Activated gamma-delta T cell treated with anti-CD3 and anti-CD28 coated beads, Interleukin-2, amount 50 U/mL, for 16 hours (primary cell): Measurements from ENCODE around the gene MT3.
"Not testable (repeated sequence)": the region's sequence is repeated elsewhere in the genome, so short reads cannot be mapped to it uniquely, and the experiment has no call there.

Experiments used
- DNase-seq: peaks from one replicate; pipeline ENCODE4 v3.0.0-alpha.2; 2020; ENCODE audit warnings: low read depth

Gene MT3

DNA sequence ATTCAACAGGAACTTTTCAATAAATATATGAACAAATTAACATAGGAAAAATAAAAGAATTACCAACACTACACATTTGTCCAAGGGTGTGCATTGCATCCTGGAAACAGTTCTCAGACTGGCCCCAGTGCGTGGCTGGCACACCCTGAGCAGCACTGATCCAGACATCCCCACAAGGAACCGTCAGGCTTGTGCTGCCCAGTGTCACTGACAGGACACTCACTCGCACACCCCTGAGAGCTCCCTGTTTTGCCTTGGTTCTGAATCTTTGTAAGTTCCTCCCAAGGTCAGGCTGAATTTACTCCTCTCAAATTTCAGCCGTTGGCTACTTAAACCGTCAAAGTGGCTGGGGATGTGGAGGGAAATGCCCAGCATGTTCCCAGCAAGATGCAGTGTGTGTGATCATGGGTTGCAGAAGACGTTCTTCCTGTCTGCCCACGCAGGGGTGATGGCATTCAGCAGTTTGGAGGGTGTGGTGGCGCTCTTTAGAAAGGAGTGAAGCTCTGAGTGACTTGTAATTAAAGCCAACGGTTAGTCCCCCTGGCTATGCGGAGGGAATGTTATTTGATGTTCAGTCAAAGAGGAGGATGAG, 20.8 kb downstream of the MT3 start:
- peak; percentile 45 for DNase-seq

DNA sequence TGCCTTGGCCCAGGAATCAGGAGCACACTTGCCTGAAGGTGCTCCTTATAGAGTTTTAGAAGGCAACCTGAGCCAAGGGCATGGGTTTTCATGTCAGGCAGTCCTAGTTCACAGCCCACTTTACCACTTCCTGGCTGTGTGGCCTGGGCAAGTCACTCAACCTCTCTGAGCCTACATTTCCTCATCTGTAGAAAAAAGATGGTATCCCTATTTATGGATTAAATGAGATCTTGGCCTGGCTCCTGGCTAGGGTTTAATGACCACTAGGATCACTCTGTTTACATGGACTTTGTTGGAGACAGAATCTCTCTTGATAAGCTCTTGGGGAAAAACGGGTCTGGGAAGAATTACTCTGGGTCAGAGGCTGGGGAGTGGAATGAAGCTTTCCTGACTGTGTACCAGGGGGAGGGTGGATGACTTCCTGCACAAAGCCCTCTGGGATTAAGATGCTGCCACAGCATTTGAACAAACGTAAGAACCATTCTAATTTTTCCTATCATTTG, 21.3 kb downstream of the MT3 start:
- no peak for DNase-seq

DNA sequence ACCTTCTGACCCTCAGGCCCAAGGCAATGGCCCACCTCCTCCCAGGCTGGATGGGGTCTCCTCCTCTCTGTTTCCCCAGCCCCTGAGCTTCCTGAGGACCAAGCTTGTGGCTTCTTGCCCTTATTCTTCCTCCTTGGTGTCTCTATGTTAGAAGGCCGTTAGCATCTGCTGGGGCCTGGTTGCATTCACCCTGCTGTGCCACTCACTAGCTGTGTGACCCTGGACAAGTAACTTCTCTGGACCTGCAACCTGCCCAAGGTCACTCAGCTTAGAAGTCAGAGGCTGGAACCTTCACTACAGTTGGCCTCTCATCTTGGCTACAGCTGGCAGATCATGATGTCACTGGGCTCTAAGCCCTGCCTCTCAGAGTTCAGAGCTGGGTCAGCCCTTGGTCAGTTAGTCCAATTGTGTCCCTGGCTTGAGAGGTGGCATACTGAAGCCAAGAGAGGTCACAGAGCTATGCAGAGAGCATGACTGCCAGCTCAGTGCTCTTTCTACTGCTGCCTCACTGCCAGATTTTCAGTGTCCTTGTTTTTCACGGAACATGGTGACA, 22.0 kb downstream of the MT3 start:
- no peak for DNase-seq

DNA sequence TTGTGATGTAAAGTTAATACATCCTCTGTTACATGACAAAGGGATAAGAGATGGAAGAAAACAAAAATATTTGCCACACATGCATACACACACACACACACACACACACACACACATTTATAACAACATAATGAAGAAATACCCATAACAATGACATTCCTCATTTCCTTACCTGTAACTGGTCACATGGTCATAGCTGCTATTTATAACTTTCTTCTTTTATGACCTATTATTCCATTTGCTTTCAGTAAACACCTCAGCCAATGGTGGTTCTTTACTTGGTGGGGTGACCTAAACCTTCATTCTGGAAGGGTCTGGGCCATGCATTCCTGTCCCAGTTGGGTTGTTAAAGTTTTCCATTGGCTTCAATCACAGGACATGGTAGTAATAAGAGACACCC, 24.4 kb downstream of the MT3 start:
- no peak for DNase-seq

DNA sequence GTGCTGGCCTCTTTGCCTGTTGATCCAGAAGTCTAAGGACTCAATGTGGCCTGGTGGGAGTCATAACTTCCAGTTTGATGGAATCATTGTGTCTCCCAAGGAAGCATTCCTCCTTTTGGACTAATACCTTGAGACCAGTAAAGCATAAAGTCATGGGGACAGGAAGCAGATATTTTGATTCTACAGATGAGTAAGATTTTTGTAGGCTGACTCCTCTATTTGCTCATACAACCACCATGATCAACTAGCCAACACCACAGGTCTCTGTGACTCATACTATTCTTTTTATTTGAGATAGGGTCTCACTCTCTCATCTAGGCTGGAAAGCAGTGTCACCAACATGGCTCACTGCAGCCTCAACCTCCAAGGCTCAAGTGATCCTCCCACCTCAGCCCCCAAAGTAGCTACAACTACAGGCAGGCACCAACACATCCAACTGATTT, 25.2 kb downstream of the MT3 start:
- no peak for DNase-seq

DNA sequence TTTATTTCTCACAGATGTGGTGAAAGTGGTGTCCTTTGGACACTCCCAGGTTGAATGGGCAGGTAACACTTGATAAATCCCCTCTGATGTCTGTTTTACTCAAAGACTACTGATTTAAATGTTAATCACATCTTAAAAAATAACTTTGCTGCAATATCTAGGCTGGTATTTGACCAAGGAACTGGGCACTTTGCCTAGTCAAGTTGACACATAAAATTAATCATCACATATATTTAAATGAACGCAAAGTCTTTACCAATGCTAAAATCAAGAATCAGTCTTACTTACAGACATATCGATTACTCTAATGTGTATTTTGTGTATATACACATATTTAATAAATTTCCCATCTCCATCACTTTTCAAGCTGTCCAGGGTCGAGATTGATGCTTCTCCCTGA, 26.0 kb downstream of the MT3 start:
- no peak for DNase-seq

DNA sequence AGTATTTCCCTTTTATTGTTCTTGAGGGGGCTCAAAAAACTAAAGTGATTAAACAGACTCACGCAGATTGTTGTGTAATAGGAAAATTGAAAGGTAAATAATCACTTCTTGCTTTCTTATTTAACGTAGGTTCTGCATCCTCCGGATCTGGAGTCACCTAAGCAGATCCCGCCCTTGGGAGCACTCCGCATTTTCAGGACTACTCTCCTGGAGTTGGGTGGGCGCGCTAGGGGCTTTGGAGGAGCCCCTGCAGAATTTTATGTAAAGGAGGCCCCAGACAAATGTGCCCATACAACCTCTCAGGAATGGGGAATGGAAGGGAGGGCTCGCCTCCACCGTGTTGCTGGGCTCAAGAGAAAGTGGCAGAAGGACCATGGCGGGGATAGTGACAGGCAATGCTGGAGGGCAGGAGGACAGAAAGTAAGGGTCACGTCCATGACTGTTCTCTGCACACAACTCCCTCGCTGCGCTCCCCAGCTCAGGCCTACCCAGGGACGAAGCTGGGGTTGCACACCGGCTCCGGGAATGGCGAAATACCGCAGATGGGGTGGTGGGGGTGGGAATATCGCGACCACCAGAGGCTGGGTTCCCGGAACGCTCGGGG, 27.4 kb downstream of the MT3 start:
- DNase-seq = no peak

DNA sequence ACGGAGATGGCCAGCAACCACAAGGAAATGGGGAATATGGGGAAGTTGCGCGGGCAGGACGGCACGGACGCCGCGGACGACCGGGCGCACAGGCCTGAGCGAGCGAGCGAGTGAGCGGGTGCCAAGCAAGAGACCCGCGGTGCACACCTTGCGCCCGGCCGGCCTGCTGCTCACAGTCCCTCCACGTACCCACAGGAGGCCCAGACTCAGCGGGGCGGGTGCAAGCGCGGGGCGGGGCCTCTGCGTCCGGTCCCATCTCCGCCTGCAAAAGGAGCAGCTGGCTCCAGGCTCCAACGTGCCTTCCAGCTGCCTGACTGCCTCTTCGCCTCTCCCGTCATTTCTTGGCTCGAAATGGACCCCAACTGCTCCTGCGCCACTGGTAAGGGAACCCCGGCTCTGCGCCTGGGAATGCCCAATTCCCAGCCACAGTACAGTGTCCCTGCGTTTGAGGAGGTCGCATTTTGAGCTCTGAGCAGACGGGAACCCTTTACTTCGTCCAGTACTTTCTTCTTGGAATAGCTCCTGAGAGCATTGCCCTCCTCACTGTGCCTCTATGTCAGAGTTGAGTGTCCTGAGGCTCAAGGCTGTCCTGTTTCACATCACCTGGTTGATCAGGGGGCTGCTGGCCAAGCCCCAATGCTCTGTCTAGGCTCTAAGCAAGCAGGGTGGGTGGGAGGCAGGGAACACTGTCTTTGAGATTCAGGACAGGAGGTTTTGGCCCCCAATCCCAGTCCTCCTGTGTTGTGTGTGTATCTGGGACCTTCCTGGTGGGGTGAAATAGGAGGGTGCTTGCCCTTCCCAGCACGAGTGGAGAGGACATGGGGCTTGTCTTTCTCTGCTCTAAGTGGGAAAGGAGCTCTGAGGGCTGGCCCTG, 28.1 kb downstream of the MT3 start:
- no peak for DNase-seq

DNA sequence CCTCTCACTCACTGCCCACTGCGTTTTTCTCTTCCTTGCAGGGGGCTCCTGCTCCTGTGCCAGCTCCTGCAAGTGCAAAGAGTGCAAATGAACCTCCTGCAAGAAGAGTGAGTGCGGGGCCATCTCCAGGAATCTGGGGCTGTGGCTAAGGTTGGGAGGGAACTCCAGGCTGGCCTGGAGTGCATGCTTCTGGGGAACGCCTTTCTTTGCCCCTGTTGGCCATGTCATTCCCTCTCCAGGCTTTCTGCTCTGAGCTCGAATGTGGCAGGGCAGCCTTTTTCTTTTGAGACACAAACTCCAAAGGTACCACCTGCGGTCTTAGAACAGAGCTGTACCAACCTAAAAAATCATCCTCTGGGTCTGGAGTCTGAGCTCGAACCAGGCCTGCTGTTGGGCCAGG, 28.8 kb downstream of the MT3 start:
- DNase-seq = no peak

DNA sequence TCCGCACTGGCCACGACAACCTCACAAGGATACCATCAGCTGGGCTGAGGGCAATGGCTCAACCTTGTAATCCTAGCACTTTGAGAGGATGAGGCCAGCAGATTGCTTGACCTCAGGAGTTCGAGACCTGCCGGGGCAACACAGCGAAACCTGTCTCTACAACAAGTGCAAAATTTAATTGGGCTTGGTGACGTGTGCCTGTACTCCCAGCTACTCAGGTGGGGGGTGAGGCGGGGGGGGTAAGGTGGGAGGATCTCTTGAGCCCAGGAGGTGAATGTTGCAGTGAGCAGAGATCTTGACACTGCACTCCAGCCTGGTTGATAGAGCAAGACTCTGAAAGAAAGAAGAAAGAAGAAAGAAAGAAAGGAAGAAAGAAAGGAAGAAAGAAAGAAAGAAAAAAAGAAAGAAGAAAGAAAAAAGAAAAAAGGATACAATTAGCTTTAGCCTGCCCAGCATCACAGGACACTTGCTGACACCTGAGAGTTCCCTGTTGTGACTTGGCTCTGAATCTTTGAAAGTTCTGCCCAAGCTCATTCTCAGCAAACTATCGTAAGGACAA, 31.1 kb downstream of the MT3 start:
- no peak for DNase-seq

DNA sequence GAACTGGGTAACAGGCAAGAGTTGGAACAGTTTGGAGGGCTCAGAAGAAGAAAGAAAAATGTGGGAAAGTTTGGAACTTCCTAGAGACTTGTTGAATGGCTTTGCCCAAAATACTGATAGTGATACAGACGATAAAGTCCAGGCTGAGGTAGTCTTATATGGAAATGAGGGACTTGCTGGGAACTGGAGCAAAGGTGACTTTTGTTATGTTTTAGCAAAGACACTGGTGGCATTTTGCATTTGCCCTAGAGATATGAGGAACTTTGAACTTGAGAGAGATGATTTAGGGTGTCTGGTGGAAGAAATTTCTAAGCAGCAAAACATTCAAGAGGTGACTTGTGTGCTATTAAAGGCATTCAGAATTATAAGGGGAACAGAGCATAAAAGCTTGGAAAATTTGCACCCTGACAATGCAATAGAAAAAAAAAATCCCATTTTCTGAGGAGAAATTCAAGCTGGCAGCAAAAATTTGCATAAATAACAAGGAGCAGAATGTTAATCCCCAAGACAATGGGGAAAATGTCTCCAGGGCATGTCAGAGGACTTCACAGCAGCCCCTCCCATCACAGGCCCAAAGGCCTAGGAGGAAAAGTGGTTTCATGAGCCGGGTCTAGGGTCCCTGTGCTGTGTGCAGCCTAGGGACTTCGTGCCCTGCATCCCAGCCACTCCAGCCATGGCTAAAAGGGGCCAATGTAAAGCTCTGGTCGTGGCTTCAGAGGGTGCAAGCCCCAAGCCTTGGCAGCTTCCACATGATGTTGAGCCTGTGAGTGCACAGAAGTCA, 32.5 kb downstream of the MT3 start:
- DNase-seq = not testable (repeated sequence)

DNA sequence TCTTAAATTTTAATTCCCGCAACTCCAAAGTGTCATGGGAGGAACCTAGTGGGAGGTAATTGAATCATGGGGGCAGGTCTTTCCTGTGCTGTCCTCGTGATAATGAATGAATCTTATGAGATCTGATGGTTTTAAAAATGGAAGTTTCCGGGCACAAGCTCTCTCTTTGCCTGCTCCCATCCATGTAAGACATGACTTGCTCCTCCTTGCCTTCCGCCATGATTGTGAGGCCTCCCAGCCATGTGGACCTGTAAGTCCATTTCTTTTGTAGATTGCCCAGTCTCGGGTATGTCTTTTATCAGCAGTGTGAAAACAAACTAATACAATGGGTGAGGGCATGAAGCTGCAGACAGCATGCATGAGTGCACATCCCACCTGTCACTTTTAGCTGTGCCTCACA, 33.9 kb downstream of the MT3 start:
- not testable (repeated sequence) for DNase-seq

DNA sequence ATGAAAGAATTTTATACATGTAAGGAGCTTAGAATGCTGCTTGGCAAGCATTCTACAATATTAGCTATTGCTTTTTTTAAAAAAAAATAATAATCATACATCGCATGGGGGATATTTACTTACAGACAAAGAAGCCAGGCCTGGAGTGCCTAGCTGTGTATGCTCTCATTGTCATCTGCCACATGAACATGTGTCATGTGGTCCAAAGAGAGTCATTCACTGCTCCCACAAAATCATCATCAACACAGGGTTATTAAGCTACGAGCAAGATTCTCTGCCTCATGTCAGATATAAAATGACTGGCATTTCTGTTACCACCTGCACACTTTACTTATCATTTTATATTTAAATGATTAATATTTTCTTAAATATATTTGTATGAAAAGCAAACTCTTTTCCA, 34.3 kb downstream of the MT3 start:
- no peak for DNase-seq

DNA sequence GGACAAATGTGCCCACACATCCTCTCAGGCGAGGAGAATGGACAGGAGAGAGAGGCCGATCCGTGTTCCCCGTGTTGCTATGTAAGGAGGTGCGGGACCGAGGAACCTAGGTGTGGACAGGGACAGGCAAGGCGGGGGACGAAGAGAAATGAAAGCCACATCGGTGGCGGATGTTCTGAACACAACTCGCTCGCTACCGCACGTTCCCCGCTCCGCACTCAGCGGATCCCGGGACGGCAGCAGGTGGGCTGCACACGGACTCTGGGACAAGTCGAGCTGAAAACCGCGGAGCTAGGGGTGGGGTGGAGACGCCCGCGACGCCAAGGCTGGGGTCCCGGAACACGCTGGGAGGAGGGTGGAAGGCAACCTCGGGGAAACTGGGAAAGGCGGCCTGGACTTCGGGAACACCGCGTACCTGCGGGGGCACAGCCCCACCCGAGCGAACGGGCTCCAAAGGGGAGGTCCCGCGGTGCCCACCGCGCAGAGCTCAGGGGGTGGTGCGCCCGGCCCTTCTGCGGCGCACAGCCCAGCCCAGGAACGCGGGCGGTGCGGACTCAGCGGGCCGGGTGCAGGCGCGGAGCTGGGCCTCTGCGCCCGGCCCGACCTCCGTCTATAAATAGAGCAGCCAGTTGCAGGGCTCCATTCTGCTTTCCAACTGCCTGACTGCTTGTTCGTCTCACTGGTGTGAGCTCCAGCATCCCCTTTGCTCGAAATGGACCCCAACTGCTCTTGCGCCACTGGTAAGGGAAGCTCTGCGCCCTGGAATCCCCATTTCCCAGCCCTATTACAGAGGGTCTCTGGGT, 36.0 kb downstream of the MT3 start, which contains the start of gene MT1E:
MT1E (plus strand) TSS at position 642 of the 803 bp plus-strand sequence; CDS start at position 713, 71 bp downstream.
- no peak for DNase-seq

DNA sequence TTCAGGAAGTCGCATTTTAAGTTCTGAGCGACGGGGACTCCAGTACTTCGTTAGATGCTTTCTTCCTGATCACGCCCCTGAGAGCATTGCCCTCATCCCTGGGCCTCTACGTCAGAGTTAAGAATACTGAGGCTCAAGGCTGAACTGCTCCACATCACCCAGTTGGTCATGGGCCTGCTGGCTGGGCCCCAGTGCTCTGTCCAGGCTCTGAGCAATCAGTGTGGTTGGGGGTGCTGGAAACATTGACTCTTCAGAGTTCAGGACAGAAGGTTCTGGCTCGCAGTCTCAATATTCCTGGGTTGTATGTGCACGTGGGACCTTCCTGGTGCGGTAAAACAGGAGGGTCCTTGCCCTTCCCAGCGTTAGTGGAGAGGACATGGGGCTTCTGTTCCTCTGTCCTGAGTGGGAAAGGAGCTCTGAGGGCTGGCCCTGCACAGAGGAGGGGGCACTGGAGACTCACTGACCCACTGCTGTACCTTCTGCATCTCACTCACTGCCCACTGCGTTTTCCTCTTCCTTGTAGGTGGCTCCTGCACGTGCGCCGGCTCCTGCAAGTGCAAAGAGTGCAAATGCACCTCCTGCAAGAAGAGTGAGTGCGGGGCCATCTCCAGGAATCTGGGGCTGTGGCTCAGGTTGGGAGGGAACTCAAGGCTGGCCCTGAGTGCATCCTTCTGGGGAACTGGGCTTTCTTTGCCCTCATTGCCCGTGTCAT, 36.8 kb downstream of the MT3 start:
- no peak for DNase-seq

DNA sequence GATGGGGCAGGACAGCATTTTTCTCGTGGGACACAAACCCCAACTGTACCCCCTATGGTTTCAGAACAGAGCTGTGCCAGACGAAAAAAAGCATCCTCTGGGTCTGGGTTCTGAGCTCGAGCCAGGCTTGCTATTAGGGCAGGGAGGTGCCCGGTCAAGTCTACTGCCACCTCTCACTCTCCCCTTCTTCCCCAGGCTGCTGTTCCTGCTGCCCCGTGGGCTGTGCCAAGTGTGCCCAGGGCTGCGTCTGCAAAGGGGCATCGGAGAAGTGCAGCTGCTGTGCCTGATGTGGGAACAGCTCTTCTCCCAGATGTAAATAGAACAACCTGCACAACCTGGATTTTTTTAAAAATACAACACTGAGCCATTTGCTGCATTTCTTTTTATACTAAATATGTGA, 37.4 kb downstream of the MT3 start:
- no peak for DNase-seq

DNA sequence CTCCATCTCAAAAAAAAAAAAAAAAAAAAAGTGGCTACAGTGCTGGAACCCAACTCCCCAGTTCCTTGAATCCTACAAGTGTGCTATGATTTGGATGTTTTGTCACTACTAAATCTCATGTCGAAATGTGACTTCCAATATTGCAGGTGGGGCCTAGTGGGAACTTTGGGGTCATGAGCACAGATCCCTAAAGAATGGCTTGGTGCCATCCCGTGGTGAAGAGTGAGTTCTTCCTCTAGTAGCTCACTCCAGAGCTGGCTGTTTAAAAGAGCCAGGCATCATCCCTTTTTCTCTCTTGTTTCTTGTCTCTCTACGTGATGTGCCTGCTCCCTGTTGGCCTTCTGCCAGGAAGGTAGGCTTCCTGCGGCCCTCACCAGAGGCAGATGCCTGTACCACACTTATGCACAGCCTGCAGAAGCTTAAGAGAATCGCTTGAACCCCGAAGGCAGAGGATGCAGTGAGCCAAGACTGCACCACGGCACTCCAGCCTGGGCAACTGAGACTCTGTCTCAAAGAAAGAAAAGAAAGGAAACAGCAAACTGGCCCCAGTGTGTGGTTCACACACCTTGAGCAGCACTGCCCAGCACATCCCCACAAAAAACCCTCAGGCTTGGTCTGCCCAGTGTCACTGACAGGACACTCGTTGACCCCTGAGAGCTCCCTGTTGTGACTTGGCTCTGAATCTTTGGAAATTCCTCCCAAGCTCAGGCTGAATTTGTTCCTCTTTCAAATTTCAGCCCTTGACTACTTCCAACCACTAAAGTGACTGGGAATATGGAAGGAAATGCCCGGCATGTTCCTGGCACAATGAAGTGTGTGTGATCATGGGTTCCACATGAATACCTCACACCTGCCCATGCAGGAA, 39.4 kb downstream of the MT3 start:
- no peak for DNase-seq

DNA sequence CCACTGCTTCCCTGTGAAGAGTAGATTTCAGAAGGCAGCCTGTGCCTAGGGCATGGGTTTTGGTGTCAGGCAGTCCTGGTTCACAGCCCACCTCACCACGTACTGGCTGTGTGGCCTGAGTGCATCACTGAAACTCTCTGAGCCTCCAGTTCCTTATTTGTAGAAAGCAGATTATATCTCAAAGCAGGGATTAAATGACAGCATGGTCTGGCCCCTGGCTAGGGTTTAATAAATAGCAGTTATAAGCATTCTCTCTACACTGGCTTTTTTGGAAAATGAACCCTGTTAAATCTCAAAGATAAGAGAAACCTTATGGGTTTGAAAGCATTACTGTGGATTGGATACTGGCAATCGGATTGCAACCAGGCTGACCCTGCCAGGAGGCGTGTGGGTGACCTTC, 40.2 kb downstream of the MT3 start:
- no peak for DNase-seq

DNA sequence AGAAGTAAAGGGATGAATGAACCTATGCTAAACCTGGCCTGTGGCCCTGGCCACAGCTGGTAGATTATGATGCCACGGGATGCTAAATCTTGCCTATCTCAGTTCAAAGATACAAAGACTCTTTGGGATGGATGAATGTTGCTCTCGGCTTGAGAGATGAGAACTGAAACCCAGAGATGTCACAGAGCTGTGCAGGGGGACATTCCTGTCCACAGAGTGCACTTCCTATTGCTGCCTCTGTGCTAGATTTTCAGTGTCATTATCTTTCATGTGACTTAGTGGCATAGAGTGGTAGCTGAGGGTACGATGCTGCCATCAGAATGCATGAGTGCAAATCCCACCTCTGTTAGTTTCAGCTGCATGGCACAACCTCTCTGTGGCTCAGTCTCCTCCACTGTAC, 40.8 kb downstream of the MT3 start:
- DNase-seq = no peak
